Colonic mucosa (tissue), 4 donors: ENCODE measurements around the gene C1GALT1. TPM values are rescaled to one million over a fixed set of nuclear protein-coding genes. Genes with fewer than 3 reads are reported as not detected.
"Not testable (repeated sequence)": the region's sequence is repeated elsewhere in the genome, so short reads cannot be mapped to it uniquely, and the experiment has no call there.

Experiments used
- DNase-seq: peaks from one replicate; pipeline ENCODE4 v3.0.0-alpha.2; 2020
- H3K27ac ChIP-seq: fragments of 200-600 bp; one replicate; pipeline ENCODE4 v1.8.0; 2021
- H3K27me3 ChIP-seq: fragments of 200-600 bp; one replicate; pipeline ENCODE4 v1.8.0; 2021
- H3K36me3 ChIP-seq: fragments of 200-600 bp; one replicate; pipeline ENCODE4 v1.8.0; 2021
- H3K4me1 ChIP-seq: fragments of 200-600 bp; one replicate; pipeline ENCODE4 v1.8.0; 2021; ENCODE audit warnings: mild to moderate bottlenecking
- H3K4me3 ChIP-seq: fragments of 200-600 bp; one replicate; pipeline ENCODE4 v1.8.0; 2021
- H3K9ac ChIP-seq, 2 donors: one replicate each; pipeline ENCODE4 v1.7.0; 2013; ENCODE audit warnings: control low read depth in 2 of 2, low read depth in 2 of 2, low read length in 2 of 2
- H3K9me3 ChIP-seq: fragments of 200-600 bp; one replicate; pipeline ENCODE4 v1.8.0; 2021
- CTCF ChIP-seq: fragments of 200-600 bp; IDR thresholded peaks from one replicate; pipeline ENCODE4 v1.8.0; 2022; ENCODE audit warnings: antibody characterized with exemption, mild to moderate bottlenecking
- intact Hi-C: fragments of 100-400 bp; cut with DNase I; formaldehyde crosslinking; loops from one replicate; pipeline ENCODE4 v1.14.1; 2022
- total RNA-seq, 2 donors: library from RNA; stranded (reverse); fragmentation: NEBNext Ultra II Directional in 1 of 2; extraction: Animal tissue kit (Norgen Biotek cat#: 25700) in 1 of 2; gene quantifications; one replicate each; pipeline ENCODE4 v1.2.1, GENCODE V29; 2021
- donor health status: healthy.
- donor health status: DM: no; HTN: no; CAD: no.
- donor health status: DM: no; HTN: no; CAD: no.

Gene C1GALT1
- 10 to 100 TPM; 33.9 to 39.4 TPM for total RNA-seq

DNA sequence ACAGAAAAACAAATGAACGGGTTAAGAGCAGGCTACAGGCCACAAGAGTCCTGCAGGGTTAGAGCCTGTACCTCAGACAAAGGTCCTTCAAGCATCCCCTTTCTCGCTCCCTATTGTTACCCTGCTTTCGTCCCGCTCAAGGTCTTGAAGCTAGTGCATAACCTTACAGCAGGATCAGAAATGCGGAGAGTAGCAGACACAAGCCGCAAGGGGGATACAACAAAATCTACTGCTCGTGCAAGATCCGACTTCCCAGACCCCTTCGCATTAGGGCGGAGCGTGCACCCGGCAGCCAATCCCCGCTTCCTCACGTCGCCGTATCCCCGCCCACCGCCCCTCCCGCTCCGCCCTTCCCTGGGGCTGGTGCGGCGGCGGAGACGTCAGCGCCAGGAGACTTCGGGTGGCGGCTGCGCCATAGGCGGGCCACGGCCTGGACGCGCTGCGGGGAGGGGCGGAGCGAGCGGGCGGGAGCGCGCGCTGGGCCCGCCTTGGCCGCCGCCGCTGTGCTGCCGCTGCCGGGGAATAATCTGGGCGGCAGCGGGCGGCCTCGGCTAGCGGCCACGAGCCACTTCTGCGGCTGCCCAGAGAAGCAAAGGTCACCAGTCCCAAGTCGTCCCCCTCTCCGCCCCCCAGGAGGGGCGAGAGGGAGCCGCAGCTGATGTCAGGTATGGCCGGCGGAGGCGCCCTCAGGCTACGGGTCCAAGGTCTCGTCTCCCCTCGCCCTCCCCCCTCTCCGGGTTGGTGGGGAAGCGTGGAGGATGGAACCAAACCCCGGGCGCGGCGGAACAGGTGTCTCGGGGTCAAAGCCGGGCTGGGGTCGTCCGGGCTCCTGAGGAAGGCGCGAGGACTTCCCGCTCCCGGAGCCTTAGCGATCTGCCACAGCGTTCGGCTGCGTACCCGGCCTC lies at the start of gene C1GALT1:
TSS of gene C1GALT1 (plus strand) at position 389 of the 905 bp plus-strand sequence. CDS start 51,776 bp downstream, outside the sequence.
- peak within 1 kb of the TSS; percentile 84 for H3K4me3 ChIP-seq
- peak within 1 kb of the TSS; percentile 98 to 100 for H3K9ac ChIP-seq
- no peaks in the 10 kb centered on the region for H3K4me1 ChIP-seq
- H3K27me3 ChIP-seq: no peaks in the 10 kb centered on the region
- intact Hi-C loops: loop anchor here (10.0 kb wide), 1 partner anchor 78 kb away; no protein-coding TSS in a partner anchor
- H3K36me3 ChIP-seq: no peaks in the 10 kb centered on the region
- no peaks in the 10 kb centered on the region for H3K9me3 ChIP-seq
- peak; percentile 98 for DNase-seq
- TF ChIP-seq CTCF: no peak
- peak within 1 kb of the TSS; percentile 98 for H3K27ac ChIP-seq

GRCh38 chr7:7134046-7134445 lies 48.3 kb upstream of the C1GALT1 start:
- no peak for TF ChIP-seq CTCF
- Histone ChIP-seq H3K9ac (no peak overlapping the region), H3K27me3 (no peaks in the 10 kb centered on the region), H3K4me1 (no peaks in the 10 kb centered on the region), H3K4me3 (no peak overlapping the region), H3K27ac (no peak overlapping the region), H3K9me3 (no peaks in the 10 kb centered on the region), H3K36me3 (no peaks in the 10 kb centered on the region)
- DNase-seq: no peak
- intact Hi-C loops: no loop called here

GRCh38 chr7:7135074-7135473 lies 47.3 kb upstream of the C1GALT1 start:
- Histone ChIP-seq H3K9me3 (no peaks in the 10 kb centered on the region), H3K4me1 (no peaks in the 10 kb centered on the region), H3K9ac (no peak overlapping the region), H3K4me3 (no peak overlapping the region), H3K36me3 (no peaks in the 10 kb centered on the region), H3K27ac (no peak overlapping the region), H3K27me3 (no peaks in the 10 kb centered on the region)
- DNase-seq: no peak
- intact Hi-C loops: no loop called here
- TF ChIP-seq CTCF: no peak

- H3K27me3 ChIP-seq, H3K4me3 ChIP-seq, DNase-seq, H3K36me3 ChIP-seq, H3K4me1 ChIP-seq, H3K9ac ChIP-seq, H3K27ac ChIP-seq, intact Hi-C loops, H3K9me3 ChIP-seq: not testable (repeated sequence)
Observed at GRCh38 chr7:7135924-7136323, 46.4 kb upstream of the C1GALT1 start.

DNA sequence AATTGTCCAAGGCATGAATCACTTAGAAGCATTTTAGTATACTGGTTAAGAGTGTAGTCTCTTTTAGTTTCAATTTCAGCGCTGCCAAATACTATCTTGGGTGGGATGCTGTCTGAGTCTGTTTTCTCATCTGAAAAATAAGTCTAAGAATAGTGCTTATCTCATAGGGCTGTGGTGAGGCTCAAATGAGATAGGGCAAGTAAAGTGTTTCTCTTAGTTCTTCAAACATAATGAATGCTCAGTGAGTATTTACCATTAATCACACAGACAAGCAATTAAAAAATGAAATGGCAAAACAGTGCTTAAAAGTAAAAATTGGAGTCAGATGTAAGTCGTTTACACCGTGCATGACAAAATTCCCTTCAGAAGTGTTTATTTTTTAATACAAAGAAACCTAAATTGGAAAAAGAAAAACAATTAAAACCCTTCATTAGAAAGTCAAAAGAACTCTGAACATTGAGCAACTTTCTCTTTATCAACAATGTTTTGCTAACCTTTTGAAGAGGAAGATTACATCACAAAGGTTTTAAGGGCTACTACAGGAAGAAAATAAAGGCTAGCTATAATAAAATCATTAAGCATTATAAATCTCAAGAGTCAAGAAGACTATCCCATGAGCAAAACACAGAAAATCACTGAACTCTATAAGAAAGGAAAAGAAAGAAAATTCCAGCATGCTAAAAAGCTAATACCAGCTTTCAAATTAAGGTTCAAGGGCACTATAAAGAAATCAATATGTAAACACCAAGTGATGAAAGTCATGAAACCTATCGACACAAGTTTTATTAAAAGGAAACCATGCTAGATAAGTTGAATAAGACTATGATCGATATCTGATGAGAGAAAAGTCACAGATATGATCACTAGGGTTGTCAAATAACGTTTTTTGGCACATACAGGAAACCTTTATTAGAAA lies 45.6 kb upstream of the C1GALT1 start:
- no peak for DNase-seq
- H3K36me3 ChIP-seq: no peaks in the 10 kb centered on the region
- H3K4me1 ChIP-seq: no peaks in the 10 kb centered on the region
- H3K9me3 ChIP-seq: no peaks in the 10 kb centered on the region
- no peak overlapping the region for H3K27ac ChIP-seq
- no peak for TF ChIP-seq CTCF
- intact Hi-C loops: no loop called here
- no peak overlapping the region for H3K4me3 ChIP-seq
- no peak overlapping the region for H3K9ac ChIP-seq
- H3K27me3 ChIP-seq: no peaks in the 10 kb centered on the region
